ENCODE measurements around the gene ZP4.

The ZP4 gene

DNA sequence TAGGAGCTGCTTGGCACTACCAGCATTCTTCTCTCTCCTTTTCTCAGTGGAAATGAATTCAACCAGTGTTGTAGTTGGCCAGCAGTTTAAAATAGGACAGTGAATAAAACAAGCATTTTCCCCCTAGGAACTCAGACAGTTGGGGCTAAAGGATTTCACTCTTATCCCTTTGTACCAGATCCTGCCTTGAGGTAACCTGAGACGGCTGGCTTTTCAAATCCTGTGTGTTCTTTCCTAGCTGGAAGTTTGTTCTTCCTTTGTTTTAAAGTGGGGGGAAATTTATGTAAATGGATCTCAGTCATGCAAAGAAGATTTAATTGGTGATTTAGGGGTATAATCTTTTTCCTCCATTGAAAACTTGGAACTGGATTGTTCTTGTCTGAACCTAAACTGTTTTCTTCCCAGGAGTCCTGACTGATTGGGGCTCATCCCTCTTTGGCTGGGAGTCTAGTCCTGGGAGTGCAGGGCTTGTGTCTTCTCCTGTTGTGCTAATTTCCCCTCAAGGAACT, 23.3 kb downstream of the ZP4 start:
- Histone ChIP-seq H3K4me3 (no peak overlapping the region), H3K27ac (no peak overlapping the region)
- TF ChIP-seq, protein P1, sequence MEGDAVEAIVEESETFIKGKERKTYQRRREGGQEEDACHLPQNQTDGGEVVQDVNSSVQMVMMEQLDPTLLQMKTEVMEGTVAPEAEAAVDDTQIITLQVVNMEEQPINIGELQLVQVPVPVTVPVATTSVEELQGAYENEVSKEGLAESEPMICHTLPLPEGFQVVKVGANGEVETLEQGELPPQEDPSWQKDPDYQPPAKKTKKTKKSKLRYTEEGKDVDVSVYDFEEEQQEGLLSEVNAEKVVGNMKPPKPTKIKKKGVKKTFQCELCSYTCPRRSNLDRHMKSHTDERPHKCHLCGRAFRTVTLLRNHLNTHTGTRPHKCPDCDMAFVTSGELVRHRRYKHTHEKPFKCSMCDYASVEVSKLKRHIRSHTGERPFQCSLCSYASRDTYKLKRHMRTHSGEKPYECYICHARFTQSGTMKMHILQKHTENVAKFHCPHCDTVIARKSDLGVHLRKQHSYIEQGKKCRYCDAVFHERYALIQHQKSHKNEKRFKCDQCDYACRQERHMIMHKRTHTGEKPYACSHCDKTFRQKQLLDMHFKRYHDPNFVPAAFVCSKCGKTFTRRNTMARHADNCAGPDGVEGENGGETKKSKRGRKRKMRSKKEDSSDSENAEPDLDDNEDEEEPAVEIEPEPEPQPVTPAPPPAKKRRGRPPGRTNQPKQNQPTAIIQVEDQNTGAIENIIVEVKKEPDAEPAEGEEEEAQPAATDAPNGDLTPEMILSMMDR (IDR thresholded peaks at IDR 0.05) = no peak
- DNase-seq (ENCODE audit: low spot score) = no peak

DNA sequence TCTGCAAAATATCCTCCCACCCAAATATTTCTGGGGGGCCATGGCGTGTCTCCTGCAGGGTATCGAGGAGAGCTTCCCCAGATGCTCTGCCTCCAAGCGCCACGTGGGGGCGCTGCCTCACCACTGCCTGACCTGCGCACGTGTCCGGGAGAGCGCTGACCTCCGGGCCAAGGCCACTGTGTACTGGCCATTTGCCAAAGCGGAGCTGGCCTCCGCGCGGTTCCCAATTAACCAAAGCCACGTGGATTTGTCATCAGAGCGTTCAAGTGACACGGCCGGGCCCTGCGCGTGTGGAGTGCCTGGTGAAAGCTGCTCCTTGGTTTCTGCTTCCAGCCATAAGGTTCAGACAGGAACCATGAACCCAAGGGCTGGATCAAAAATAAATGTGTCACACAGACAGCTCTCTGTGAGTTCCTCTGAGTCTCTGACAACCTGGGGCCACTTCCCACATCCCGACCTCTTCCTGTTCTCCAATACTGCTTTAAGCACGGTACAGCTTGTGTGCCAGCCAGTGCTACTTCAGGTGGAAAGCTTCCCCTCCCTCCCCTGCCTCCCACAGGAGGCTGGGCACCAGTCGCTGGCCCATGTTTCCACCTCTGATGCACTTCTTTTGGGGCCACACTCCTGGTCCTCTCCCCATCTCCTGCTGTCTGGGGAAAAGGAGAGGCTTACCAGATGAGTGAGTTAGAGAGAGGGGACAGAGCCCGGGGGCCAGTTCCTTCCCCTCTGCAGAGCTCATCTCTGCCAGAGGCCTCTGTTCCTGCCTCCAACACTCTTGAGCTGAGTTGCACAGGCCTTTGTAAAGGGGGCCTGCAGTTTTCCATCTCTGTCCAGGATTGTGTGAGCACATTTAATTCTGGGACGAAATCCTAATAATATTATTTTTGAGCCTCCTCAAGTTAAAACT, 26.1 kb downstream of the ZP4 start:
- TF ChIP-seq, protein P1 (IDR thresholded peaks at IDR 0.05) = peak; percentile 63
- no peak for DNase-seq (ENCODE audit: low spot score)
- Histone ChIP-seq H3K27ac (no peak overlapping the region), H3K4me3 (peak overlapping the region; percentile 44)

DNA sequence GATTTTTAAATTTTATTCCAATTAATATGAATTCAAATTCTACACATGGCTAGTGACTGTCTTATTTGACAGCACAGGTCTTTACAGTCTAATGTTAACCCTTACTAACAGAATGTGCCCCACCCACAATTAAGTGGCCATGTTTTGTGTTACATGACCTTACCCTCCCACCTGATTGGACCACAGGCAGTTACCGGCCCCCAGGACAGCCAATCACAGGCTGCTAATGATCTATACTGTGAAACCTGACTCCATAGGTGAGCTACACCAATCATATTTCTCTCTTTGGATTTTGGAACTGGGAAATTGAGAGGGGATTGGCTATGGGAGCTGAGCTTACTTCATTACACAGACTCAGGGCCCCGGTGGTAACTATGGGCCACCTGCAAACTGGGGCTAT, 27.5 kb downstream of the ZP4 start:
- H3K27ac ChIP-seq = no peak overlapping the region
- H3K4me3 ChIP-seq = no peak overlapping the region
- TF ChIP-seq, protein P1 (IDR thresholded peaks at IDR 0.05) = no peak
- no peak for DNase-seq (ENCODE audit: low spot score)

DNA sequence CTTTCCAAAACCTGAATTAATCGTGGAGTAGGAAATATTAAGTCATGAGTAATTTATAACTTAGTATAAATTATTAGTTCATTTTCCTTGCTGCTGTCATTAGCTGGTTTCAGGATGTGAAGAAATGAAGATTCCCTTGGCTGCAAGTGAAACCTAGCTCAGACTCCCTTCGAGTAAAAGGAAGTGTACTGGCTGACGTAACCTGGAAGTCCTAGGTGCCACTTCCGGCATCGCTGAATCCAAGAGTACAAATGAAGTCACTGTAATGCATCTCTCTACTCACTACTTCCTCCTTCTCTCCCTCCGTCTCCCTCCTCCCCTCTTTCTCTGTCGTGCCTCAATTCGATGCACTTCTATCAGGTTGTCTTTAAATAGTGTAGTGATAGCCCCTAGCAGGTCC, 28.8 kb downstream of the ZP4 start:
- no peak for DNase-seq (ENCODE audit: low spot score)
- H3K4me3 ChIP-seq = no peak overlapping the region
- no peak overlapping the region for H3K27ac ChIP-seq
- TF ChIP-seq, protein P1 (IDR thresholded peaks at IDR 0.05) = no peak

DNA sequence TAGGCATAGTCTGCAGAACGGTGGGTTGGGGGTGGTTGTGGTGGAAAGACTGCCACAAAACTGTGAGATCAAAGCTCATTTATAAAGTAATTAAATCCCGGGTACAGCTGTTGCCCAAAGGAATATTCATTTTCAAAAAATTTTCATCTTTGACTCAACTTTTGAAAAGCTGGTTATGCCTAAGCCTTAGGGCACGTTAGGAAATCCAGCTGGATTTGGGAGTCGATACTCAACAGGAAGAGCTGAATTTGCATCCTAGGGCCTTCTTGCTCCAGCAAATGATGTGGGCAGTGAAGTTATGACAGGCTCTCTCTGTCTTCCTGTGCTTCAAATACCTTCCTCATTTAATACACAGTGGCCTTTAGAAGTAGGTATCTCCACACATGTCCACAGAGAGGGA, 31.7 kb downstream of the ZP4 start:
- Histone ChIP-seq H3K27ac (no peak overlapping the region), H3K4me3 (no peak overlapping the region)
- TF ChIP-seq, protein P1 (IDR thresholded peaks at IDR 0.05) = no peak
- DNase-seq (ENCODE audit: low spot score) = no peak

DNA sequence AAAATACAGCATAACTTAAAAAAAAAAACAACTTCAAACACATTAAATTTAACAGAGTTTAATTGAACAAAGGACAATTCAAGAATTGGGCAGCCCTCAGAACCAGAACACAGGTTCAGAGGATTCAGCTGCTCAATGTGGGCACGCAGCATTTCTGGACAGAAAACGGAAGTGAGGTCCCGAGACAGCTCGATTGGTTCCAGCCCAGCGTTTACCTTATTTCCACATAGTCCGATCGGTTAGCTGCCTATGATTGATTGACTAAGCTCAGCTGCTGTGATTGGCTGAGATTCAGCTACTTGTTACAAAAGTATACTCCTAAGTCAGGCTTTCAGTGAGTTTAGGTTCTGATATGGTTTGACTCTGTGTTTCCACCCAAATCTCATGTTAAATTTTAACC, 33.3 kb downstream of the ZP4 start:
- no peak for DNase-seq (ENCODE audit: low spot score)
- TF ChIP-seq, protein P1 (IDR thresholded peaks at IDR 0.05) = no peak
- Histone ChIP-seq H3K27ac (no peak overlapping the region), H3K4me3 (no peak overlapping the region)

DNA sequence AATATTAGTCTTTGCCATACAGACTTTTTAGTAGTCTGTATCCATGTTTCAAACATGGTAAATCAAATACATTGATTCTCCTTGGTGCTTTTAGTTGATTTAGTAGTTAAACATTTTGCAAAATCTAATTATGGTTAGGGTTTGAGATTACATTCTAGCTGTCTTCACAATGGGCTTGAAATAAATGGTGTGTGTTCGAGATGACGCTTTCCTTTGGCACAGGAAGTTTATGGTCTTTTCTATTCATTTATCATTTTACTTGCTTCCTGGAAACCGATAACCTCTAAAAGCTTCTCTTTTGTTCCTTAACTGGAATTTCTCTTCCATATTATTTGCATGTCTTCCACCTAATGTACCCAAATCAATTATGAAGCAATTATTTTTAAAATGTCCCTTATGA, 38.4 kb downstream of the ZP4 start:
- DNase-seq (ENCODE audit: low spot score) = no peak
- TF ChIP-seq, protein P1 (IDR thresholded peaks at IDR 0.05) = no peak
- Histone ChIP-seq H3K27ac (no peak overlapping the region), H3K4me3 (no peak overlapping the region)
